Nephron (organoid): Measurements from ENCODE around the gene DOCK3.
"Not testable (repeated sequence)": the region's sequence is repeated elsewhere in the genome, so short reads cannot be mapped to it uniquely, and the experiment has no call there.

Experiments
- H3K27ac Mint-ChIP-seq, 3 experiments: 2 replicates each; pipeline ENCODE4 v1.8.0; 2020; ENCODE audit warnings: mixed read lengths in 3 of 3, mild to moderate bottlenecking in 2 of 3, moderate library complexity in 1 of 3
- H3K27me3 Mint-ChIP-seq: 2 replicates; pipeline ENCODE4 v1.8.0; 2021; ENCODE audit warnings: low read depth, mild to moderate bottlenecking, moderate library complexity, mixed read lengths
- H3K36me3 Mint-ChIP-seq: 2 replicates; pipeline ENCODE4 v1.8.0; 2020; ENCODE audit warnings: low read depth, mixed read lengths
- H3K4me1 Mint-ChIP-seq: 2 replicates; pipeline ENCODE4 v1.8.0; 2020; ENCODE audit warnings: mixed read lengths
- H3K4me3 Mint-ChIP-seq, 3 experiments: 2 replicates each; pipeline ENCODE4 v1.8.0; 2020; ENCODE audit warnings: mild to moderate bottlenecking in 3 of 3, mixed read lengths in 3 of 3, moderate library complexity in 2 of 3
- H3K9me3 Mint-ChIP-seq: 2 replicates; pipeline ENCODE4 v1.8.0; 2020; ENCODE audit warnings: mixed read lengths
- CTCF ChIP-seq, 3 experiments: fragments of 200-600 bp; sonication (generic); IDR thresholded peaks; one replicate each; pipeline ENCODE4 v1.5.0; 2021; ENCODE audit warnings: antibody characterized with exemption in 3 of 3; ENCODE audit not compliant: unreplicated experiment in 3 of 3

DOCK3 gene

DNA sequence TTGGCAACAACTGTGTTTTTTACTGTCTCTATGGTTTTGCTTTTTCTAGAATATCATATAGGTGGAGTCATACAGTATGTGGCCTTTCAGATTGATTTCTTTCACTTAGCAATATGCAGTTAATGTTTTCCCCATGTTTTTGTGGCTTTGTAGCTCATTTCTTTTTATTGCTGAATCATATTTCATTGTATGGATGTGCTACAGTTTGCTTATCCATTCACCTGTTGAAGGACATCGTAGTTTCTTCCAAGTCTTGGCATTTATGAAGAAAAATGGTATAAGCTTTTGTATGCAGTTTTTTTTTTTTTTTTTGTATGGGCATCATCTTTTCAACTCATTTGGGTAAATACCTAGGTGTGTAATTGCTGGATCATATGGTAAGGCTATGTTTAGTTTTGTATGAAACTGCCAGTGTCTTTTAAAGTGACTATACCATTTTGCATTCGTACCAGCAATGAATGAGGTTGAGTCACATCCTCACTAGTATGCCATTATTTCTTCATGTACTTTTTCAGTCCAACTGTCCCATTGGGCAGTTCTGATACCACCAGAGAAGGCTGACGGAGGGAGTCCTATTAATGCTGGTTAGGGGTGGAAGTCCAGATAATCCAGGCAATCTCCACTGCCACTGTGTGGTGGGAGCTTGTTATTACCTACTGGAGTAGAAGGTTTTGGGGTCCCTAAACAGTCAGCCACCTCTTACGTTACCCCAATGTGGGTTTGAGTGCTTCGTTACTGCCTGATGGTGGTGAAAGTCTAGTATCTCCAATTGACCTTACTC is 210.5 kb downstream of the DOCK3 start:
- H3K27ac Mint-ChIP-seq: no peak overlapping the region
- H3K36me3 Mint-ChIP-seq: no peaks in the 10 kb centered on the region
- no peaks in the 10 kb centered on the region for H3K4me1 Mint-ChIP-seq
- no peaks in the 10 kb centered on the region for H3K9me3 Mint-ChIP-seq
- TF ChIP-seq CTCF (IDR thresholded peaks at IDR 0.05; ENCODE audit: unreplicated experiment in 3 of 3): peak; percentile 14 to 28 (median 25)
- no peak overlapping the region for H3K4me3 Mint-ChIP-seq
- H3K27me3 Mint-ChIP-seq: peaks cover 3% of the 10 kb centered on the region

DNA sequence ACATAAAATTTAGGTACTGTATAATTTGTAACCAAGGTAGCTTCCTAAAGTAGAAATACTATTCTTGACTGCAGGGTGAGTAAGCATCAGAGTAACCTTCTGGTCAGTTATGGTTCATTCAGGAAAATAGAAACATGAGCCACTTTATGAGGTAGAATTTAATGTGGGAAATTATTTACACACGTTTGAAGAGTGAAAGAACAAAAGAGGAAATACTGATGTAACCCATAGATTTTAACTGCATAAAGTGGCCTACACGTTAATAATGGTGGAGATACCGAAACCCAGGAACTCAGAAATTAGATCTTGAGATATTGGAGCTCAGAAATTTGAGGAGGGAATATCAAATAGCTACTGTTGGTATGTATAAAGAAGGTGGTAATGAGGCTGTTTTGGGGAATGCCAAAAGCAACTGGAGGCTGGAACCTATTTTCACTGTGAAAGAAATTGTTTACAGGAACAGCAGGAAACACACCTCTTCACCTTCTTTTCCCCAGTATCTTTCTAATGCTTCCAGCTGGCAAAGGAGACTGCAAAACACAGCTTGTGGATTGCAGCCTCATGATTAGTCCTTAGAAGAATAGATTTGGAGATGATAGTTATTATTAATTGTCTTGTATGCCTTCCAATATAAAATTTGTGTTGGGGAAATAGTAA is 216.1 kb downstream of the DOCK3 start:
- peaks cover 10% of the 10 kb centered on the region for H3K9me3 Mint-ChIP-seq
- H3K4me1 Mint-ChIP-seq: peaks cover 3% of the 10 kb centered on the region
- TF ChIP-seq CTCF (IDR thresholded peaks at IDR 0.05; ENCODE audit: unreplicated experiment in 3 of 3): no peak

GRCh38 chr3:50901097-50901496 is 226.4 kb downstream of the DOCK3 start:
- not testable (repeated sequence) for H3K36me3 Mint-ChIP-seq, H3K4me3 Mint-ChIP-seq, H3K4me1 Mint-ChIP-seq, H3K27ac Mint-ChIP-seq, H3K9me3 Mint-ChIP-seq, H3K27me3 Mint-ChIP-seq

More for the DNA sequence above, 216.1 kb downstream of the DOCK3 start:
- Mint-ChIP-seq H3K4me3 (no peak overlapping the region), H3K36me3 (no peaks in the 10 kb centered on the region), H3K27ac (no peak overlapping the region), H3K27me3 (no peaks in the 10 kb centered on the region)

DNA sequence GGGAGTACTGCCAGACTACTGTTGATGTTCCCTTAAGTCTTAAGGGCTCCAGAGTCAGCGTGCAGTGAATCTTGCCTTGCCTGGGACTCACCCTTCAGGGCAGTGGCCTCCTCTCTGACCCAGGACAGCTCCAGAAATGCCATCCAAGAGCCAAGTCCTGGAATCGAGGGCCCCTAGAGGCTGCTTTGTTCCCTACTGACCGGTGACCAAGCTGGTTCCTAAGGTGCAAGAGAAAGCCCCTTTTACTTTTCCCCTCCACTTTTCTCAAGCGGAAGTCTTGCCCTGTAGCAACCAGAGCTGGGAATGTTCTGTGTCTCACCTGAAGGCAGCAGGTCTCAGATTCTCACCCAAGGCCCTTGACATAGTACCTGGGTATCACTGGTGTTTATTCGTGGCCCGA is 238.0 kb downstream of the DOCK3 start:
- Mint-ChIP-seq H3K9me3 (peaks cover 6% of the 10 kb centered on the region), H3K27me3 (peaks cover 4% of the 10 kb centered on the region), H3K4me1 (peaks cover 3% of the 10 kb centered on the region), H3K27ac (no peak overlapping the region), H3K4me3 (no peak overlapping the region), H3K36me3 (no peaks in the 10 kb centered on the region)
- TF ChIP-seq CTCF (IDR thresholded peaks at IDR 0.05; ENCODE audit: unreplicated experiment in 3 of 3): no peak

DNA sequence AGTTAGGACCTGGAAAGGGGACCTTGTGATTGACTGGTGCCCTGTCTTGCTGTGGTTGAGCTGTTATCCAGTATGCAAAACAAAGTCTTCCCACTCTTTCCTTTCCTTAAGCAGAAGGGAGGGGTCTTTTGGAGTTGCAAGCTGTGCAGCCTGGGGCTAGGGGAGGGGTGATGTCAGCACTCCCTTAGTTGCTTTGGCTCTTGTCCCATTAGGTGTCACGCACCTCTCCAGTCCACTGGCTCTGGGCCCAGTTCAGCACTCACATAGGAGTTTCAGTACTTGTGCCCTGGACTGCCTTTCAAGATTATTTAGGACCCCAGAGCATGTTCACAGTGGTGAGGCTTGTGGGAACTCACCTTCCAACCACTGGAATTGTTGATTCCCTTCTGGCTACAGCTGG is 238.5 kb downstream of the DOCK3 start:
- TF ChIP-seq CTCF (IDR thresholded peaks at IDR 0.05; ENCODE audit: unreplicated experiment in 3 of 3): no peak

DNA sequence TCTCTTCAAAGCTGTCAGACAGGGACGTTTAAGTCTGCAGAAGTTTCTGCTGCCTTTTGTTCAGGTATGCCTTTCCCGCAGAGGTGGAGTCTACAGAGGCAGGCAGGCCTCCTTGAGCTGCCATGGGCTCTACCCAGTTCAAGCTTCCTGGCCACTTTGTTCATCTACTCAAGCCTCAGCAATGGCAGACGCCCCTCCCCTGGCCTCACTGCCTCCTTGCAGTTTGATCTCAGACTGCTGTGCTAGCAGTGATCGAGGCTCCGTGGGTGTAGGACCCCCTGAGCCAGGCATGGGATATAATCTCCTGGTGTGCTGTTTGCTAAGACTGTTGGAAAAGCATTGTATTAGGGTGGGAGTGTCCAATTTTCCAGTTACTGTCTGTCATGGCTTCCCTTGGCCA is 247.3 kb downstream of the DOCK3 start:
- H3K4me1 Mint-ChIP-seq, H3K36me3 Mint-ChIP-seq, H3K4me3 Mint-ChIP-seq, H3K27ac Mint-ChIP-seq, H3K27me3 Mint-ChIP-seq: not testable (repeated sequence)
- peaks cover 19% of the 10 kb centered on the region for H3K9me3 Mint-ChIP-seq

More for the DNA sequence above, 238.5 kb downstream of the DOCK3 start:
- Mint-ChIP-seq H3K4me1 (peaks cover 3% of the 10 kb centered on the region), H3K9me3 (peaks cover 2% of the 10 kb centered on the region), H3K27ac (no peak overlapping the region), H3K27me3 (peaks cover 2% of the 10 kb centered on the region), H3K4me3 (no peak overlapping the region), H3K36me3 (no peaks in the 10 kb centered on the region)

- H3K4me1 Mint-ChIP-seq: no peaks in the 10 kb centered on the region
- no peak overlapping the region for H3K27ac Mint-ChIP-seq
- H3K9me3 Mint-ChIP-seq: peaks cover 18% of the 10 kb centered on the region
- H3K27me3 Mint-ChIP-seq: no peaks in the 10 kb centered on the region
- no peaks in the 10 kb centered on the region for H3K36me3 Mint-ChIP-seq
- no peak overlapping the region for H3K4me3 Mint-ChIP-seq
- no peak for TF ChIP-seq CTCF (IDR thresholded peaks at IDR 0.05; ENCODE audit: unreplicated experiment in 3 of 3)
These were observed 249.2 kb downstream of the DOCK3 start for GRCh38 chr3:50923955-50924354.
